ENCODE results near the gene H6PD. TPM values are rescaled to one million over a fixed set of nuclear protein-coding genes. Genes with fewer than 3 reads are reported as not detected.

Gene H6PD
- total RNA-seq, 2 donors from 2014 or later = 33.3 to 40.6 TPM

DNA sequence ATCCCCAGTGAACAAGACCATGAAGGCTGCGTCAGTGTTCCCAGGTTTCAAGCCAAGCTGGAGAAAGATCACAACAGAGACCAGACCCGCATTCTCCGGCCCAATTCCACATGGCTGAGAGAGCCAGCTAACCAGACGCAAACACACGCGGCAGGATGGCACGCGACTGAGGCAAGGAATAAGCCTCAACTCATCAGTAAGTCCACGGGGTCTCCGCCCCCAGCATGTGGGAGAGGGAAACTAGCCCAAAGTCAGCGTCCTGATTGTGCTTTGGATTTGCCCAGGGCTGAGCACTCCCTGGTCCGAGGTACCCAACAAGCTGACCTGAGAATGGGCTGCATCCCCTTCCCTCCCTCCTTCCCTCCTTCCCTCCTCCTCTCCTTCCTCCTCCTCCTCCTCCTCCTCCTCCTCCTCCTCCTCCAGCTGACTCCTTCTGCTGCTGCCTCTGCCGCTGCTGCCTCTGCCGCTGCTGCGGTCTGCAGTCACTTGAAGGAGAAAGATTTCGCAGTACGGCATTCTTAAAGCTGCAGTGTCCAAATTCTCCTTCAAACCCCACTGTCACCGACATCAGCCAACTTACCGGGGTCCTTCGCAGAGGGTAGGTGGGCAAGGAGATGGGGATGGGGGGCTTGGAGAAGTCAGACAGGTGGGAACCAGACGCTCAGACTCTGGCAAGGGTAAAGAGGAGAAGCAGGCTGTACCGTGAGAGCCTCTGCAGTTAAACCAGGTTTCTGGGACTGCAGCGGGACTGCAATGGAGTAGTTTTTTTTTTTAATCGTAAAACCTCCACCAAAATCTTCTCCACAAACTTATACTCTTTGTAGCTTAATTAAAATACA lies 33.0 kb upstream of the H6PD start:
- intact Hi-C loops (cut with DNase I) = no loop called here
- peak; percentile 57 for DNase-seq
- peak; percentile 34 to 58 for ATAC-seq

DNA sequence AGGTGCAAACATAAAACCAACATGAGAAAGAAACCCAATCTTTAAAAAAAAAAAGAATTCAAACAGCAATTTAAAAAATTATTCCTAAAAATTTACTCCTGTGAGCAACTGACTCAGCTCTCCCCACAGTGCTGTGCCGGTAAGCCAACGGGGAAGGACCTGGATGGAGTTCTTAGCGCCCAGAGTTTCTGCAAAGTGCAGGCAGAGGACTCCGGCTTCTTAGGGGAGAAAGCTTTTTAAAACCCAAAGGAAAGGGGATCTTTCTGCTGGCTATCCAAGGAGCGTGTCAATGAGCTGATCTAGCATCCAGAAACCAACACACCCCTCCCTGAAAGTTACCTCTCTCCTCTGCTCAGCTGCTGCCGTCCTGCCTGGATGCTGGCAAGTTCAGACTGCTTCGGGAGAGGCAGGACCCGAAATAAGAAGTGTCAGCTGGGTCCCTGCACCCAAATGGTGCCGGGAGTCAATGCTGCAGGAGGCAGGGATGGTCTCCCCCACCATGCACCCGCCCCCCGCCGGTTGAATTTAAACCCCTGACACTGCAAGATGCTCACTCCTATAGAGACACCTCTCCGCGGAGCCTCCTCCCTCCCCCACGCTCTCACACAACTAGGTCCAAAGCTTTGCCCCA lies 32.2 kb upstream of the H6PD start:
- no peak for ATAC-seq
- intact Hi-C loops (cut with DNase I) = no loop called here

DNA sequence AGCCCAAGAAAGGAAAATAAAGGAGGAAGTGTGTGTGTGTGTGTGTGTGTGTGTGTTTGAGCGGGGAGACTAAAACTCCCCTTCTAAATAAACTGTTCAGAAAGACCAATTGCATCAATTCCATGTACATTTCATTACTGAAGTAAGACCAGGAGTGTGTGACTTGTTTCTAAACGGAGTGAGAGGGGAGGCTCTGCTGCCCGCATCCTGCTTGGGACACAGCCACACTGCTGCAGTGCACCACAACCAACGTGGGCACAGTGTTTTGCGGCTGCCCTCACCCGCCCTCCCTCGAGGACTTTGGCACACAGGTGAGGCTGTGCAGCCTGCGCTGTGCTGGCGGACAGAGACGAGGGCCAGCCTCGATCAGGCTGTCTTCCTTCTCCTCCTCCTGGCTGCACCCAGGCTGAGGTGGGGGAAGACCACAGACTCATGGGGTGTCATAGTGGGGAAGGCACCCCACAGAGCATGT lies 31.0 kb upstream of the H6PD start:
- DNase-seq (no peak), ATAC-seq (no peak)
- intact Hi-C loops (cut with DNase I) = no loop called here

More for the DNA sequence above, 32.2 kb upstream of the H6PD start:
- no peak for DNase-seq

DNA sequence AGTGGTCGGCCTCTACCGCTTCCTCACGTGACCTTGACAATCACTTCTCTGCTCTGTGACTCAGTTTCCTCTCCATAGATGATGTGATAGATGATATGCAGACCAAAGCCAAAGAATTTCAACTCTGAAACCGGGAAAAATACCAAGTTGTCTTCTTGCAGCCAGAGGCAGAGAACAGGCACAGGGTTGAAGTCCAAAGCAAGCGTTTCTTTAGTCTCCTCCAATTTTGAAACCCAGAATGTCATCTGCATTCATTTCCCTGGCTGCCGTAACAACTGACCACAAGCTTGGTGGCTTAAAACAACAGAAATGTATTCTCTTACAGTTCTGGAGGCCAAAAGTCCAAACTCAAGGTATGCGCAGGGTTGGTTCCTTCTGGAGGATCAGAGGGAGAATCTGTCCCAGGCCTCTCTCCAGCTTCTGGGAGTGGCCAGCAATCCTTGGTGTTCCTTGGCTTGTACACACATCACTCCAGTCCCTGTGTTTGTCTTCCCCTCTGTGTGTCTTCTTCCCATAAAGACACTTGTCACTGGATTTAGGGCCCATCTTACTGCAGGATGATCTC lies 30.3 kb upstream of the H6PD start:
- intact Hi-C loops (cut with DNase I) = no loop called here
- DNase-seq (no peak), ATAC-seq (no peak)

DNA sequence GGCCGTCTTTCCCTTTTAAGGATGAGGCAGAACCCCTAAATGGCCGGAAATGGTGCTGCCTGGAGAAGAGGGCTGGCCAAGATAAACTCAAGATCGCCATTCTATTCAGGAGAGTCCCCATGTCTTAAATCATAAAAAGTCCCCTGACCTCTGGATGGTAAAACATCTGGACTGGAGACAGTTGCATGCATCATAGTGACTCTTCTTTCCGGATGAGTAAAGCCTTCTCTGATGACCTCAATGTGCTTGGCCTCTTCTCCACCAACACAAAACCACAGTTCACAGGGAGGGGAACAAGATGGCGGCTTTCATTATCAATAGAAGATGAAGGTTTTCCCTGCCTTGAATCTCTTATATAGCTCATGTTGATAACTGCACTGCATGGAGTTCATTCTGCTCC lies 27.5 kb upstream of the H6PD start:
- DNase-seq (no peak), ATAC-seq (no peak)
- intact Hi-C loops (cut with DNase I) = no loop called here

DNA sequence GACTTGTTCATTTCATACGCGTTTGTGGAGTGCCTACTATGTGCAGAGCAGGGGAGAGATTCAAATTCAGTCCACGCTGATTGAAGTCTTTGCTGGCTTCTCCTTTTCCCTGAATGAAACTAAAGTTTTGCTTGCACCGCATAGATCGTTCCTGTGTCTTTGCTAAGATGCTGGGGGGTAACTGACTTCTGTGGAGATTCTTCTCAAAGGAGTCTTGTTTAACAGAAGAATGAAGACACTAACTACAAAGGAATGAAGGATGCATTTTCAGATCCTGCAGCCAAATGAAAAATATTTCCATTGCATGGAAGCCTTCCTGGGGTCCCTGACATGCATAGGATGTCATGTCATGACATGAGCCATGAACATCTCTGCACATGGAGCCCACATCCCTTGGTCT lies 26.9 kb upstream of the H6PD start:
- DNase-seq = no peak
- no peak for ATAC-seq
- intact Hi-C loops (cut with DNase I) = no loop called here

DNA sequence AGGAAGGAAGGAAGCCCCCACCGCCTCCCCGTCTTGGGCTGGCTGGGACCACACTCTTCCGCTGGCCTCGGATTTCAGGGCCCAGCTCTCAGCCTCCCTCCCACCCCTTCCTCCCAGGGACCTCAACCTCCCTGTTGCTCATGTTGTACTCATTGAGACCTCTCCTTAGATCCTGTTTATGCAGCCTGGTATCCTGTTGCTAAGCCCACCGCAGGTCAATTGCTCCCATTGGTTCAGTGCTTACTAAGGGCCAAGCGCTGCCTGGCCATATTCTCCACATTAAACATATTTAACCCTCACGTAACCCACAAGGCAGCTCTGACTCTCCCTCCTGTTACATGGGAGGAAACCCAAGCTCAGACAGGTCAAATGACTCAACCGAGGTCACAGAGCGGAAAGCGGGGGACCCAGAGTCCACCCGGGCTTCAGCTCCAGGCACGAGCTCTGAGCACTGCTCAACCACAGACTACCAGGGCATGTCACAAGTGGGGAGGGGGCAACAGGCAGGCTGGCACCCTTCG lies 23.2 kb upstream of the H6PD start:
- intact Hi-C loops (cut with DNase I) = no loop called here
- DNase-seq = no peak
- ATAC-seq = no peak

DNA sequence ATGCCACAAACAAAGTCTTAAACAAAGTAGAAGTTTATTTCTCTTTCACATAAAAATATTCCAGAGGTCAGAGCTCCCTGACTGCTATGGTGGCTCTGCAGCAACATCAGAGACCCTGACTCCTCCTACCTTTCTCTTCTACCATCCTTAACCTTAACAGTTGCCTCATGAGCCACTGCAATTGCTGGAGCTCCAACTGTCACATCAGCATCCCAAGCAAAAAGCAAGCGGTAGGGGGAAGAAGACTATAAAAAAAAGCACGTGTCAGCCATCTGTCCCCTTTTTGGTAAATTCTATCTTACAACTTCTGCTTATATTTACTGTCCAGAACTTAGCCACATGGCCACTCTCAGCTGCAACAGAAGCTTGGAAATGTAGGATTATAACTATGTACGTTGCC lies 21.8 kb upstream of the H6PD start:
- DNase-seq = no peak
- ATAC-seq = no peak
- intact Hi-C loops (cut with DNase I) = no loop called here

DNA sequence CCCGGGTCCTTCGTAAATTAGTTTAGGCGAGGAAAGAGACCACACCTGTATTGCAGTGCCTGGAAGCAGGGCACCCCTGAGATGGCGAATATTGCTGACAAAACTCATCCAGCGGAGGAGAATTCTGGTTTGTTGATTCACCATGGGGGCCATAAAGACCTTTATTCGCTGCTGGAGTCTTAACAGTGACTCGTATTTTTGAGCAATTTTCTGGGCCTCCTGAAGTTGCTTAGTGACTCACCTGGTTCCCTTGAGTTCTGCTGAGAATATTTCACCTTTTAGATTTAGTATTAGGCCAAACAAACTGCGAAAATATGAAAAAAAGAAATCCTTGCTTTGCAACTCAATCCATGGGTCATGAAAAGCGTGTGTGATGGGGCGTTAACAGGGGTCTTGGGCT lies 20.6 kb upstream of the H6PD start:
- DNase-seq (no peak), ATAC-seq (no peak)
- intact Hi-C loops (cut with DNase I) = no loop called here

DNA sequence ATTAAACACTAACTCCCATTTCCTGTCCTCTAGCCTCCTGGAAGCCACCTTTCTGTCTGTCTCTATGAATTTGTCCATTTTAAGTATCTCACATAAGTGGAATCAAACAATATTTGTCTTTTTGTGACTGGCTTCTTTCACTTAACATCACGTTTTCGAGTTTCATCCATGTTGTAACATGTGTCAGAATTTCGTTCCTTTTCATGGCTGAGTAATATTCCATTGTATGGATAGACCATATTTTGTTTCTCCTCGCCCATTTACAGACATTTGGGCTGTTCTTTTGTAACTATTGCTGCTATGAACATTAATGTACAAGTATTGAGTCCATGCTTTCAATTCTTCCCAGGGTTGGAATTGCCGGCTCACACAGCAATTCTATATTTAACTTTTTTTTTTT lies 15.7 kb upstream of the H6PD start:
- no peak for DNase-seq
- ATAC-seq = no peak
- intact Hi-C loops (cut with DNase I) = no loop called here

DNA sequence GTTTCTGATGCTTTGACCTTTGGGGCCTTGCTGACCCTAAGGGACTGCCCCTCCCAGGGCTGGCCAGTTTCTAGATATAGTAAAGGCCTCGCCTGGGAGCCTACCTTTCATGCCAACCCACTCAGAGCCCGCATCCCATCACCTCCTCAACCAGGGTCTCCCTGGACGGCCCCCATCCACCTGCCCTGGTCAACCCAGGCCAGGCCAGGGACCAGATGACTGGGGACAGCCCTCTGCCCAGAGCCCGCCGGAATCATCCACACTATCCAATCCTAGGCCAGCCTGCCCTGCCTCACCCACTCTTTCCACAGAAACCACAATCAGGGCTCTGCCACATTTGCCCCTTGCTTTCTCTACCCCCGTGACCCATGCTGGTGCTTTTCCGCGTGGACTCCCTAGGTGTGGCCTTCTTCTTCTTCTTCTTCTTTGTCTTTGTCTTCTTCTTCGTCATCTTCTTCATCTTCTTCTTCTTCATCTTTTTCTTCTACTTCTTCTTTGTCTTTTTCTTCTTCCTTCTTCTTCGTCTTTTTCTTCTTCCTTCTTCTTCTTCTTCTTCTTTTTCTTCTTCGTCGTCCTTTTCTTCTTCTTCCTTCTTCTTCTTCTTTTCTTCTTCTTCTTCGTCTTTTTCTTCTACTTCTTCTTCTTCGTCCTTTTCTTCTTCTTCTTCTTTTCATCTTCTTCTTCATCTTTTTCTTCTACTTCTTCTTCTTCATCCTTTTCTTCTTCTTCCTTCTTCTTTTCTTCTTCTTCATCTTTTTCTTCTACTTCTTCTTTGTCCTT lies 11.5 kb upstream of the H6PD start:
- intact Hi-C loops (cut with DNase I) = no loop called here
- DNase-seq = no peak
- ATAC-seq = no peak

DNA sequence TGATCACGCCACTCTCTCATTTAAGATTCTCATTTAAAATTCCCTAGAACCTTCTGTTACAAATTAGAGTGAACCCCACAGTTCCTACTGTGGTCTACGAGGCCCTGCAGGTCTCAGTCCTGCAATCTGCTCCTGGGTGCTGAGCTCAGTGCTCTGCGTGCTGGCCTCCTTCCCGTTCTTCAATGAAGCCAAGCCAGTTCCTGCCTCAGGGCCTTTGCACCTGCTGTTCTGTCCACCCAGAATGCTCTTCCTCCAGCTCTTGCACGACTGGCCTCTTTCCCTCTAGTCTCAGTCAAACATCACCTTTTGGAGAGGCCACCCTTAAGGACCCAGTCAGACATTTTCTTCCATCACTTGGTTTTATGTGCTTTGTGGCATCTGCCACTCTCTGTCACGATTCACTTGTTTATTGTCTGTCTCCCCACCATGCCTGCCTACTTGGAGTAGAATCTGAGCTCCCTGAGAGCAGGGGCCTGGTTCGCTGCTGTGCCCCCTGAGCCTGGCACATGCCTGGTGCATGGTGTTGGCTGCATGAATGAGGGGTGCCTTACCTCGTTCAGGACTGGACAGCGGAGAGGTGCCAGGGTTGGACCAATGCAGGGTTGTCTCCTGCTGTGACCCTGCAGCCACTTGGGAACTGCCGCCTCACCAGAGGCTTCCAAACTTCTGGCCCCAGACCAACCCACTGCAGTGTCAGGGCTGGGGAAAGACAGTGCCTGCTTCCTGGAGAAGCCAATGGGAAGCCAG lies 9.7 kb upstream of the H6PD start:
- DNase-seq (no peak), ATAC-seq (no peak)
- intact Hi-C loops (cut with DNase I) = no loop called here

DNA sequence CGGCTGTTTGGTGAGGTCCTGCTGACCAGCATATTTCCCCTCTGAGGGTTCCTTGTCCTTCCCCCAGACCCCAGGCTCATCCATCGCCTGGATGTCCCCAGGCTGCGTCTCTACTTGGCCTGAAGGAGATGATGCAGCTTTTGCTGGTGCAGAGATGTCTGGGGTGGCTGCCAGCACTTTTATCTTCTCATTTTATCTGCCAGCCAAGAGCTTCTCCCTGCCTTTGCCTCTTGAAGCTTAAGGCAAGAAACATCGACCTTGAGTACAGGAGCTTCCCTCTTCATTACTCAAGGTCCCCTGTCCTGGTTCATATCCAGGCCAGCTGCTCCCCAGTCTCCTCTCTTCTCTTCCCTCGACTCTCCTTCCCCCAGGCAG lies 9.2 kb upstream of the H6PD start:
- ATAC-seq (no peak), DNase-seq (no peak)
- intact Hi-C loops (cut with DNase I) = no loop called here

DNA sequence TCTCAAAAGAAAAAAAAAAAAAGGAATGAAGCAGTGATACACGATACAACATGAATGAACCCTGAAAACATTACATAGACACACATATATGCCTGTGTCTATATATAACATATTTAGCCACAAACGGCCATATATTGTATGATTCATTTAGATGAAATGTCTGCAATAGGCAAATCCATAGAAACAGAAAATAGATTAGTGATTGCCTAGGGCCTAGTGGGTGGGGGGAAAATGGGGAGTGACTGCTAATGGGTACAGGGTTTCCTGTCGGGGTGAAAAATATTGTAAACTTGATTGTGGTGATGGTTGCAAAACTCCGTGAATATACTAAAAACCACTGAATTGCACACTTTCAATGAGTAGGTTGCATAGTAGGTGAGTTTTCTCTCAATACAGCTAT lies 6.0 kb upstream of the H6PD start:
- ATAC-seq (no peak), DNase-seq (no peak)
- intact Hi-C loops (cut with DNase I) = no loop called here

DNA sequence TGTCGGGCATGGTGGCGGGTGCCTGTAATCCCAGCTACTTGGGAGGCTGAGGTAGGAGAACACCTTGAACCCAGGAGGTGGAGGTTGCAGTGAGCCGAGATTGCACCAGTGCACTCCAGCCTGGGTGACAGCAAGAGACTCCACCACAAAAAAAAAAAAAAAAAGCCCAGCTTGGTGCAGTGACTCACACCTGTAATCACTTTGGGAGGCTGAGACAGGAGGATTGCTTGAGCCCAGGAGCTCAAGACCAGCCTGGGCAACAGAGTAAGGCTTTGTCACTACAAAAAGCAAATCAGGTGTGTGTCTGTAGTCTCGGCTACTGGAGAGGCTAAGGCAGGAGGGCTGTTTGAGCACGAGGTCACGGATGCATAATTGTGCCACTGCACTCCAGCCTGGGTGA lies 5.0 kb upstream of the H6PD start:
- intact Hi-C loops (cut with DNase I) = no loop called here
- no peak for ATAC-seq
- no peak for DNase-seq

DNA sequence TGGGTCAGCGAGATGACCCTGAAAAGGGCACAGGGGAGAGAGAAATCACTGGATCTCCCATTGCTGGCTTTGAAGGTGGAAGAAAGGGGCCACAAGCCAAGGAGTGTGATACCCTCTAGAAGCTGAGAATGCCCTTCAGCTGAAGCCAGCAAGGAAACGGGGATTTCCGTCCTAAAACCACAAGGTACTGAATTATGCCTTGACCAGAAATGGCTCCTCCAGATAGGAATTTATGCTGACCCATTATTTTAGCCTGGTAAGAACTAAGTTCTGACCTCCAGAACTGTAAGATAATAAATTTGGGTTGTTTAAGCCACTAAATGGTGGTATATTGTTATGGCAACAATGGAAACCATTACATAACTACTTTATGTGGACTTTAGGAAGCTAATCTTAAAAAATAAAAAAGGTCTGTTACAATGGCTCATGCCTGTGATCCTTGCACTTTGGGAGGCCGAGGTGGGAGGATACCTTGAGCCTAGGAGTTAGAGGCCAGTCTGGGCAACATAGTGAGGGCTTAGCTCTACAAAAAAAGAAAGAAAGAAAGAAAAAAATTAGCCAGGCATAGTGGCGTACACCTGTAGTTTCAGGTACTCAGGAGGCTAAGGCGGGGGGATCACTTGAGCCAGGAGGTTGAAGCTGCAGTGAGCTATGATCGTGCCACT lies 3.6 kb upstream of the H6PD start:
- intact Hi-C loops (cut with DNase I) = no loop called here
- no peak for ATAC-seq

DNA sequence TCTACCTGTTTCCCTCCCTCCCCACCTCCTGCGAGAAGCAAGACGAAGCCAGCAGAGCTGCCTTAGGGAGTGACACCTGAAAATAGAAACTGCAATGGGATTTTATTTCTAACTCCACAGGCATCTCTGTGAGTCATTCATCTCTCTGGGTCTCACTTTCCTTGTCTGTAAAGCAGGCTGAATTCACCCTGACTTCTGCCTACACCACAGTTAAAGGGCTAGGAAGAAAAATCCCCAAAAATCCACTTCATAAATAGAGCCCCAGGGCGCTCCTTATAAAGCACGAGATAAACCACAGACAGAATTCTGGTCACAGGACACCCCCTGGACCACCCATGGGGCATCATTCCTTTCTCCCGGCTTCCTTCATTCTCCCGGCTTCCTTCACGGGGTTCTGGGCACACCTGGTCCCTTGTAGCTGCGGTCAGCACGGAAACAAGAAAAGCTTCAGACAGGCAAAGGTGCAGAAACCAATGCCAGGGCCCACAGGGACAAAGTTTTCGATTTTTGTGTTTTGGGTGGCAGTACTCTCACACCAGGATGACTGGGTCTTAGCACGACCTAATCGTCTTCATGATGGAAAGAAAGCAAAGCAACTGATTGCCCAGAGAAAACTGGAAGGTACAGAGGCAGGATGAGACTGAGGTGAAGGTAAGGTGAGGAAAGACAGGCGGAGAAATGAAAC lies 2.8 kb upstream of the H6PD start:
- intact Hi-C loops (cut with DNase I) = no loop called here
- DNase-seq (no peak), ATAC-seq (no peak)

More for the DNA sequence above, 3.6 kb upstream of the H6PD start:
- DNase-seq = no peak
